ENCODE results near the gene TST.
A peak's percentile ranks its signal among the peaks of the same experiment; 100 is the strongest.

TST gene

GRCh38 chr22:36979016-36979910, 40.0 kb downstream of the TST start:
- DNase-seq = no peak

- DNase-seq = peak; percentile 89
Observed at GRCh38 chr22:36977947-36978660, 41.1 kb downstream of the TST start.

GRCh38 chr22:36977401-36977861, 41.8 kb downstream of the TST start:
- DNase-seq = peak; percentile 81 to 86

GRCh38 chr22:36976606-36977005, 42.6 kb downstream of the TST start:
- no peak for DNase-seq

GRCh38 chr22:36971341-36972125, 47.7 kb downstream of the TST start:
- no peak for DNase-seq

GRCh38 chr22:36968249-36968964, 50.8 kb downstream of the TST start:
- no peak for DNase-seq

- DNase-seq = peak in 1 of 2 donors; percentile 16
Observed at GRCh38 chr22:36966851-36967540, 52.3 kb downstream of the TST start.

GRCh38 chr22:36965696-36966095, 53.6 kb downstream of the TST start:
- DNase-seq = no peak

GRCh38 chr22:36964106-36964505, 55.1 kb downstream of the TST start:
- no peak for DNase-seq

- DNase-seq = no peak
Observed at GRCh38 chr22:36963302-36963701, 55.9 kb downstream of the TST start.

GRCh38 chr22:36961626-36962025, 57.6 kb downstream of the TST start:
- no peak for DNase-seq
